PC-3 (cell line): ENCODE data around the gene MYO10. TPM values are rescaled to one million over a fixed set of nuclear protein-coding genes. Genes with fewer than 3 reads are reported as not detected.
A peak's percentile ranks its signal among the peaks of the same experiment; 100 is the strongest.

Source experiments
- ATAC-seq: fragments of 200-7000 bp; cut with Tn5 transposase; 2 replicates; pipeline ENCODE4 v1.9.1; 2020; ENCODE audit warnings: mild to moderate bottlenecking, moderate library complexity
- BruUV-seq: library from RNA; stranded (reverse); fragments of 400-500 nt; replicated peaks from 2 replicates; lab custom pipeline; 2021; lab: Mats Ljungman, UMichigan
- CTCF ChIA-PET: fragments of 300-600 bp; sonication (Branson Sonifier 250); formaldehyde crosslinking; loops from one replicate; lab custom pipeline; 2022; ENCODE audit warnings: antibody characterized with exemption; lab: Charles Lee
- POLR2A ChIA-PET: fragments of 300-600 bp; sonication (Branson Sonifier 250); formaldehyde crosslinking; loops from one replicate; lab custom pipeline; 2022; ENCODE audit warnings: antibody characterized with exemption; ENCODE audit not compliant: unreplicated experiment; lab: Charles Lee
- DNase-seq: peaks from one replicate; pipeline ENCODE4 v3.0.0-alpha.2; 2015
- H2AFZ ChIP-seq: fragments of 300-600 bp; sonication (generic); 2 replicates; pipeline ENCODE4 v1.6.0; 2016; ENCODE audit warnings: antibody characterized with exemption, low read length
- H3F3A ChIP-seq: fragments of 300-600 bp; sonication (generic); one replicate; pipeline ENCODE4 v1.6.0; 2017; ENCODE audit warnings: antibody characterized with exemption, low read length, control low read depth, mild to moderate bottlenecking; ENCODE audit not compliant: unreplicated experiment
- H3K27ac ChIP-seq: fragments of 300-600 bp; sonication (generic); 2 replicates; pipeline ENCODE4 v1.5.1; 2016; ENCODE audit warnings: mild to moderate bottlenecking, low read length
- H3K27me3 ChIP-seq: fragments of 300-600 bp; sonication (generic); 2 replicates; pipeline ENCODE4 v1.6.1; 2016; ENCODE audit warnings: low read length, mixed read lengths
- H3K36me3 ChIP-seq: fragments of 300-600 bp; sonication (generic); 2 replicates; pipeline ENCODE4 v1.6.1; 2016; ENCODE audit warnings: low read depth, mixed run types, low read length, mixed read lengths
- H3K4me1 ChIP-seq: fragments of 300-600 bp; sonication (generic); 2 replicates; pipeline ENCODE4 v1.5.1; 2016; ENCODE audit warnings: low read length; ENCODE audit not compliant: insufficient read depth
- H3K4me2 ChIP-seq: fragments of 300-600 bp; sonication (generic); 2 replicates; pipeline ENCODE4 v1.6.0; 2016; ENCODE audit warnings: low read length
- H3K4me3 ChIP-seq: fragments of 300-600 bp; sonication (generic); 2 replicates; pipeline ENCODE4 v1.5.1; 2016; ENCODE audit warnings: mild to moderate bottlenecking, low read length, mixed read lengths
- H3K79me2 ChIP-seq: fragments of 300-600 bp; sonication (generic); 2 replicates; pipeline ENCODE4 v1.6.1; 2017; ENCODE audit warnings: low read length, mixed read lengths
- H3K9ac ChIP-seq: fragments of 300-600 bp; sonication (generic); 2 replicates; pipeline ENCODE4 v1.6.0; 2016; ENCODE audit warnings: mild to moderate bottlenecking, low read length
- H3K9me2 ChIP-seq: fragments of 300-600 bp; sonication (generic); replicated peaks from 2 replicates; pipeline ENCODE4 v1.6.1; 2016; ENCODE audit warnings: mixed run types, low read length, mixed read lengths
- H3K9me3 ChIP-seq: fragments of 300-600 bp; sonication (generic); 2 replicates; pipeline ENCODE4 v1.6.1; 2016; ENCODE audit warnings: low read length, mixed read lengths
- H4K20me1 ChIP-seq: fragments of 300-600 bp; sonication (generic); 2 replicates; pipeline ENCODE4 v1.6.1; 2016; ENCODE audit warnings: low read length, mixed read lengths
- CTCF ChIP-seq: fragments of 300-600 bp; sonication (generic); conservative IDR thresholded peaks from 2 replicates; pipeline ENCODE4 v1.5.1; 2017; ENCODE audit warnings: antibody characterized with exemption, low read depth, mild to moderate bottlenecking, low read length
- EZH2 ChIP-seq: fragments of 300-600 bp; sonication (generic); IDR thresholded peaks from one replicate; pipeline ENCODE4 v1.6.1; 2017; ENCODE audit warnings: antibody characterized with exemption, mild to moderate bottlenecking, low read length; ENCODE audit not compliant: unreplicated experiment
- EZH2phosphoT487 ChIP-seq: fragments of 300-600 bp; sonication (generic); IDR thresholded peaks from 2 replicates; pipeline ENCODE4 v1.6.1; 2018; ENCODE audit warnings: mild to moderate bottlenecking, antibody characterized with exemption, low read length, borderline replicate concordance
- intact Hi-C: fragments of 100-400 bp; cut with micrococcal nuclease; formaldehyde crosslinking; loops from 2 replicates; pipeline ENCODE4 v1.9.0; 2023
- total RNA-seq: library from RNA; depleted of rRNA; stranded (reverse); fragments of >200 nt; gene quantifications from 2 replicates; pipeline ENCODE4 v1.2.3, GENCODE V29; 2014

Gene MYO10
- total RNA-seq, 1 experiment from 2014 or later: 52.3 TPM

GRCh38 chr5:16894236-16895057 is 41.6 kb downstream of the MYO10 start:
- H3K27me3 ChIP-seq: no peaks in the 10 kb centered on the region
- TF ChIP-seq CTCF (no peak), EZH2 (no peak), EZH2phosphoT487 (no peak)
- ATAC-seq (peak; percentile 77), DNase-seq (peak; percentile 100)
- BruUV-seq: no TSS peak
- peaks cover 16% of the 10 kb centered on the region for H3F3A ChIP-seq
- H3K9me3 ChIP-seq: no peaks in the 10 kb centered on the region
- POLR2A ChIA-PET: interaction anchor here (0.6 kb wide), 1 partner anchor 162 kb away, joined by 4 read pairs; no protein-coding TSS in a partner anchor
- peaks cover 20% of the 10 kb centered on the region; the same call in 1 of the 2 replicates for H4K20me1 ChIP-seq
- intact Hi-C loops: loop anchor here (1.0 to 5.0 kb wide), 3 partner anchors 24 to 103 kb away; no protein-coding TSS in a partner anchor
- no peaks in the 10 kb centered on the region for H3K36me3 ChIP-seq
- H3K9me2 ChIP-seq: no peaks in the 10 kb centered on the region
- peak overlapping the region; percentile 91 for H3K27ac ChIP-seq
- peak overlapping the region; percentile 39 for H3K4me3 ChIP-seq
- CTCF ChIA-PET: no interaction called here
- peaks cover 86% of the 10 kb centered on the region for H3K79me2 ChIP-seq
- H3K9ac ChIP-seq: peak overlapping the region; percentile 76
- H2AFZ ChIP-seq: no peak overlapping the region
- H3K4me2 ChIP-seq: peak overlapping the region; percentile 79
- peaks cover 67% of the 10 kb centered on the region for H3K4me1 ChIP-seq

GRCh38 chr5:16891033-16891432 is 45.1 kb downstream of the MYO10 start:
- peaks cover 7% of the 10 kb centered on the region for H3F3A ChIP-seq
- intact Hi-C loops: no loop called here
- no peak overlapping the region for H3K4me2 ChIP-seq
- H3K4me3 ChIP-seq: no peak overlapping the region
- H3K9me3 ChIP-seq: no peaks in the 10 kb centered on the region
- peaks cover 91% of the 10 kb centered on the region for H3K79me2 ChIP-seq
- ATAC-seq: no peak
- DNase-seq: no peak
- CTCF ChIA-PET: no interaction called here
- H3K9me2 ChIP-seq: no peaks in the 10 kb centered on the region
- H3K27me3 ChIP-seq: no peaks in the 10 kb centered on the region
- peaks cover 50% of the 10 kb centered on the region for H3K4me1 ChIP-seq
- no peak overlapping the region for H3K9ac ChIP-seq
- POLR2A ChIA-PET: no interaction called here
- no peaks in the 10 kb centered on the region for H3K36me3 ChIP-seq
- TF ChIP-seq EZH2phosphoT487 (no peak), CTCF (no peak), EZH2 (no peak)
- no peak overlapping the region for H3K27ac ChIP-seq
- peaks cover 31% of the 10 kb centered on the region for H4K20me1 ChIP-seq
- H2AFZ ChIP-seq: no peak overlapping the region
- BruUV-seq: no TSS peak
